GM12872 (cell line): ENCODE measurements around the gene PTGR1.

Experiments
- TF ChIP-seq, protein P1 (sequence below): IDR thresholded peaks from 3 replicates; pipeline ENCODE4 v1.5.1; 2011; ENCODE audit warnings: low read depth, mild to moderate bottlenecking, low read length, moderate library complexity; ENCODE audit not compliant: insufficient read depth

Gene PTGR1

DNA sequence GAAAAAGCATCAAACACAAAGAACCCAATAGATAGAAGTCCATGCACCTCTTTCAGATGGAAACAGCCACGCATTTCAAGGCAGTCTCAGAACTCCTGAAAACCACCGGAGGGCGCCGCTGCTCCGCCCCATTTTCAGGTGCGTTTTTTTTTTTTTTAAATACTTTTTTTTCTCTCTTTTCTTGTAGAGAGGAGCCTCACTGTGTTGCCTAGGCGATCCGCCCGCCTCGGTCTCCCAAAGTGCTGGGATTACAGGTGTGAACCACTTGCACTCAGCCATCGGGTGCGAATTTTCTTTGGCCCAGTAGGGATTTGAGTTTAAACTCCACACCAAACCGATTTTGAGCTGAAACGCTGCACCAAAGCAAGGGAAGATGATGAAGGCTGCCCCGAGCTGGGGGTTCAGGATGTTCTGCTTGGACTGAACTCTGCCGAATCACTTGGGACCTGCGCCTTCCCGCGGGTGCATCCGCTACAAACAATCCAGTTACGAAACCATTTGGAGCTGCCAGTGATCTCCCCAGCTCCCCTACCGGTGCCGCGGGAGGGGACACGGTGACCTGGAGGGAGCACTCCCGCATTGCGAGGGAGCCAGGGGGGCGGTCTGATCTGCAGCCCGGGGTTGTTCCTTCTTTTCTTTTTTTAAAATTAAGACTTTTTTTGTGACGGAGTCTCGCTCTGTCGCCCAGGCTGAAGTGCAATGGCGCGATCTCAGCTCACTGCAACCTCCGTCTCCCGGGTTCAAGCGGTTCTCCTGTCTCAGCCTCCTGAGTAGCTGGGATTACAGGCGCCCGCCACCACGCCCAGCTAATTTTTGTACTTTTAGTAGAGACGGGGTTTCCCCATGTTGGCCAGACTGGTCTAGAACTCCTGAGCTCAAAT lies 1.4 kb downstream of the PTGR1 start:
- TF ChIP-seq, protein P1, sequence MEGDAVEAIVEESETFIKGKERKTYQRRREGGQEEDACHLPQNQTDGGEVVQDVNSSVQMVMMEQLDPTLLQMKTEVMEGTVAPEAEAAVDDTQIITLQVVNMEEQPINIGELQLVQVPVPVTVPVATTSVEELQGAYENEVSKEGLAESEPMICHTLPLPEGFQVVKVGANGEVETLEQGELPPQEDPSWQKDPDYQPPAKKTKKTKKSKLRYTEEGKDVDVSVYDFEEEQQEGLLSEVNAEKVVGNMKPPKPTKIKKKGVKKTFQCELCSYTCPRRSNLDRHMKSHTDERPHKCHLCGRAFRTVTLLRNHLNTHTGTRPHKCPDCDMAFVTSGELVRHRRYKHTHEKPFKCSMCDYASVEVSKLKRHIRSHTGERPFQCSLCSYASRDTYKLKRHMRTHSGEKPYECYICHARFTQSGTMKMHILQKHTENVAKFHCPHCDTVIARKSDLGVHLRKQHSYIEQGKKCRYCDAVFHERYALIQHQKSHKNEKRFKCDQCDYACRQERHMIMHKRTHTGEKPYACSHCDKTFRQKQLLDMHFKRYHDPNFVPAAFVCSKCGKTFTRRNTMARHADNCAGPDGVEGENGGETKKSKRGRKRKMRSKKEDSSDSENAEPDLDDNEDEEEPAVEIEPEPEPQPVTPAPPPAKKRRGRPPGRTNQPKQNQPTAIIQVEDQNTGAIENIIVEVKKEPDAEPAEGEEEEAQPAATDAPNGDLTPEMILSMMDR: peak; percentile 71

DNA sequence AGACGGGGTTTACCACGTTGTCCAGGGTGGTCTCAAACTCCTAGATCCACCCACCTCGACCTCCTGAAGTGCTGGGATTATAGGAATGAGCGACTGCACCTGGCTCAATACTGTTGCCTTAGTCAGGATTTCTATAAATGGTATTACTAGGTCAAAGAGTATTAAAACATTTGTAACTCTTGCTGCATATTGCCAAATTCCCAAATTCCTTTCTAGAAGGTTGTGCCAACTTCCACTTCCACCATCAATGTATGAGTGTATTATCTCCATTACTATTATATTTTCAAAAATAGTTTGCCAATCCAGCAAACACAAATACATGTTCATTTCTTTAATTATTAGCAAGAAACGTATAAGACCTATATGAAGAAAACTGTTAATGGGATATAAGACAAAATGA lies 10.6 kb downstream of the PTGR1 start:
- TF ChIP-seq, protein P1: no peak

DNA sequence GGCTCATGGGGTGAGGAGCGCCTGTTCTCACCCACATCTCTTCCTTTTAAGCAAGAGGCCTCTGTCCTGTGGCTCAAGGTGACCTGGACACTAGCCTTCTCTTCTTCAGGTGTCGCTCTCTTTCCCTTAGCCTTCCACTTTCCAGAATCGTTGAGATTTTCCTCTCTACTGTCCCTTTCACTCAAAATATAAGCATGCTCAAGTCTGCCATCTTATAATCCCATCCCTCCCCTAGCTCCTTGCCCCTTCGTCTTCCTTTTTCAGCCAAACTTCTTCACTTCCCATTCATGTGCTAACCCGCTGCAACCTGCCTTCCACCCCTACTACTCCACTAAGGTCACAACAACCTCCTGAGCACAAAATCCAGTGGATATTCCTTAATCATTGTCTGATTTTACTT lies 13.1 kb downstream of the PTGR1 start:
- TF ChIP-seq, protein P1: no peak

DNA sequence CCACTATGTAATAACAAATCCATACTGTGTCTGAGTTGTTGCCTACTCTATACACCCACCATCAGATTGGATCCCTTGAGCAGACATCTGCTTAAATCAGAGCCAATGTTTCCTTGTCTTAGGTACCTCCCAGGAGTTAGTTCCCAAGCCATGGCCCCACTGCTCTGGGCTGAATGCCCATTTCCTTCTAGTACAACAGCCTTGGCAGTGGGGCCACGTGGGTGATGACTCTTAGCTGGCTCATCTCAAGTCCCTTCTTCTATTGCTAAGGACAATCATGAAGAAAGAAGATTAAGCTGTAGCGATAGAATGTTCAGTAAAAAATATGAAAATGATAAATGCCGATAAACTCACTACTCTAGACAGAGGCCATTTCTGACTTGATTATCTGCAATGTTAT lies 16.6 kb downstream of the PTGR1 start:
- TF ChIP-seq, protein P1: no peak

DNA sequence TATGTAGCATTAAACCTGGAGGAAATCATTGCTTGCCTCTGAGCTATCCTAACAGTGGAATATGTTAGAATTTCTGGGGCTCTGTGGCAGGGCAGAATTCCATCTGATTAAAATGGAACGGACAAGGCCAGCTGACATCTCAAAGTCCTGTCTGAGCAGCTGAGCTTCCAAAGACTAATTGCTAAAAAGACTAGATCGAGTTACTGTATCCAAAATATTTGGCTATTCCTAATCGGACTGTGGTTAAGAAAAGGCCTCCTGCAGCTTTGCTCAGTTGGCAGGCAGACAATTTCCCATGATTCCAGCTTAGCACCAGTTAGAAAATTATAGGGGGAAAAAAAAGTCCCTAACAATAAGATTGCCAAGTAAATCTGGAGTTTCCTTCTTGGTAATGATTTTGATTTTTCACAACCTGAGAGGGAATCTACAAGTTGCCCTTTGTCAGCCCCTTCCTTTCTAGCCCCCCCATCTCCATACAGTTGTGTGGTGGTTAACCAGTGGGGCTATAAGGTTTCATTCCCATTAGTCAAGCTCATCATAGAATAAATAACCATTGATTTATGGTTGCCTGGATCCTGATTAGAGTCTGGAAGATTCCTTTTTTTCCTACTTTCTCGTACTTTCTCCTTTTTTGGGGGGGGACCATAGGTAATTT lies 26.4 kb downstream of the PTGR1 start:
- TF ChIP-seq, protein P1: no peak

DNA sequence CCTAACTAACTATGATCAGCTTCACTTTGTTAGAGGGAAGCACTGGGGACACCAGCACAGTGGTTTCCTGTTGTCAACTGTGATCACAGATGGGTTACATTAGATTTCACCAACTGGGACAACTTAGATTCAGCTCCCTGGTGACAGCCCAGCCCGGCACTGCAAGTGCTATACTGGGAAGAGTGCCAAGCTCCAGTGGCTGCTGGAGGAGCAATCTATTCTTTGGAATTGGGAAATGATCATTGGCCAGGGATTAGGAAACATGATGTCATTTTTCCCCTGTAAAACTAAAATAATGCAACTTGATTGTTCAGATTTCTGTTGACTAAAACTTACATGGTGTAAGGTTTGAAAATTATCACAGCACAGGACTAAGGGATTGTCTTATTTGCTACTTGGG lies 33.2 kb downstream of the PTGR1 start:
- TF ChIP-seq, protein P1: no peak

DNA sequence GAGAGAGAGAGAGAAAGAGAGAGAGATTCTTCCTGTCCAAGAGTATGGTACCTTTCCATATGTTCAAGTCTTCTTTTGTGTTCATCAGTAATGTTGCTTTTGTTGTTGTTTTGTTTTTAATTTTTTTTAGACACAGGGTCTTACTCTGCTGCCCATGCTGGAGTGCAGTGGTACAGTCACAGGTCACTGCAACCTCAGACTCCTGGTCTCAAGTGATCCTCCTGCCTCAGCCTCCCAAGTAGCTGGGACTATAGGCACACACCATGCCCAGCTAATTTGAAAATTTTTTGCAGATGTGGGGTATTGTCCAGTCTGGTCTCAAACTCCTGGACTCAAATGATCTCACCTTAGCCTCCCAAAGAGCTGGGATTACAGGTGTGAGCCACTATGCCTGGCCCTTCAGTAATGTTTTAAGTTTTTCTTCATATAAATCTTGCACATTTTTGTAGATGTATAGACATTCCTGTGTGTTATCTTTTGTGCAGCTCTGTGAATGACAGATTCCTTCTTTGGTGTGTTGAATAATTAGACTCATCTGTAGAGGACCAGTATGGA lies 38.2 kb downstream of the PTGR1 start:
- TF ChIP-seq, protein P1: no peak
